Activated T-cell treated with anti-CD3 and anti-CD28 coated beads, Interleukin-2, amount 50 U/mL, for 4 hours (primary cell): ENCODE measurements around the gene FCGBP. TPM values are rescaled to one million over a fixed set of nuclear protein-coding genes. Genes with fewer than 3 reads are reported as not detected.

ENCODE experiments used
- total RNA-seq, 3 donors: library from RNA; stranded (reverse); gene quantifications; one replicate each; pipeline ENCODE4 v1.2.1, GENCODE V29; 2021

The FCGBP gene
- total RNA-seq, 3 donors from 2014 or later, result 1.7 to 3.0 (median 2.5) TPM

Other genes with a start within 250 kb of the FCGBP start
- not detected for gene LGALS14, start 230.2 kb downstream of the FCGBP start, total RNA-seq
- 1 to 10 TPM in 2 of 3 donors, not detected in 1; 1.2 to 2.3 TPM for gene CLC, start 196.6 kb downstream of the FCGBP start, total RNA-seq
- not detected for gene LEUTX, start 155.8 kb downstream of the FCGBP start, total RNA-seq
- gene DYRK1B, start 100.5 kb downstream of the FCGBP start, total RNA-seq, result 1 to 10 TPM; 2.8 to 3.2 (median 2.8) TPM
- gene FBL, start 88.3 kb downstream of the FCGBP start, total RNA-seq, result 100 to 1,000 TPM; 738 to 880 (median 839) TPM
- gene PSMC4, start 36.5 kb upstream of the FCGBP start, total RNA-seq, result 100 to 1,000 TPM; 279 to 293 (median 280) TPM
- 1 to 10 TPM; 2.2 to 2.8 (median 2.6) TPM for gene ZNF546, start 62.4 kb upstream of the FCGBP start, total RNA-seq
- gene ZNF780B, start 121.6 kb upstream of the FCGBP start, total RNA-seq, result 10 to 100 TPM; 15.2 to 17.8 (median 17.0) TPM
- 10 to 100 TPM; 14.3 to 15.4 (median 14.4) TPM for gene ZNF780A, start 156.3 kb upstream of the FCGBP start, total RNA-seq